Measurements from ENCODE around the gene ARHGEF28. TPM values are rescaled to one million over a fixed set of nuclear protein-coding genes. Genes with fewer than 3 reads are reported as not detected.

ARHGEF28 gene
- total RNA-seq, 1 donor from 2014 or later: 44.9 TPM

- Mint-ChIP-seq H3K4me1 (ENCODE audit: unreplicated experiment) (peaks cover 72% of the 10 kb centered on the region), H3K9me3 (ENCODE audit: unreplicated experiment) (no peaks in the 10 kb centered on the region), H3K36me3 (ENCODE audit: unreplicated experiment) (peaks cover 20% of the 10 kb centered on the region), H3K27me3 (ENCODE audit: unreplicated experiment) (no peaks in the 10 kb centered on the region), H3K27ac (ENCODE audit: unreplicated experiment) (peak overlapping the region; percentile 97), H3K4me3 (ENCODE audit: unreplicated experiment) (peak overlapping the region; percentile 51)
- no peak for DNase-seq (ENCODE audit: extremely low spot score, unreplicated experiment)
- TF ChIP-seq CTCF (IDR thresholded peaks at IDR 0.05): peak; percentile 16
Observed at GRCh38 chr5:73654819-73655318, 28.9 kb downstream of the ARHGEF28 start.

- Mint-ChIP-seq H3K36me3 (ENCODE audit: unreplicated experiment) (peaks cover 24% of the 10 kb centered on the region), H3K9me3 (ENCODE audit: unreplicated experiment) (peaks cover 4% of the 10 kb centered on the region), H3K27me3 (ENCODE audit: unreplicated experiment) (no peaks in the 10 kb centered on the region), H3K27ac (ENCODE audit: unreplicated experiment) (peak overlapping the region; percentile 97), H3K4me3 (ENCODE audit: unreplicated experiment) (peak overlapping the region; percentile 51), H3K4me1 (ENCODE audit: unreplicated experiment) (peaks cover 71% of the 10 kb centered on the region)
- no peak for TF ChIP-seq CTCF (IDR thresholded peaks at IDR 0.05)
- DNase-seq (ENCODE audit: extremely low spot score, unreplicated experiment): peak; percentile 86
Observed at GRCh38 chr5:73655521-73656160, 29.6 kb downstream of the ARHGEF28 start.

GRCh38 chr5:73661753-73662152, 35.8 kb downstream of the ARHGEF28 start:
- Mint-ChIP-seq H3K4me3 (ENCODE audit: unreplicated experiment) (no peak overlapping the region), H3K36me3 (ENCODE audit: unreplicated experiment) (peaks cover 23% of the 10 kb centered on the region), H3K9me3 (ENCODE audit: unreplicated experiment) (peaks cover 4% of the 10 kb centered on the region), H3K27ac (ENCODE audit: unreplicated experiment) (no peak overlapping the region), H3K27me3 (ENCODE audit: unreplicated experiment) (no peaks in the 10 kb centered on the region), H3K4me1 (ENCODE audit: unreplicated experiment) (peaks cover 40% of the 10 kb centered on the region)
- TF ChIP-seq CTCF (IDR thresholded peaks at IDR 0.05): no peak
- no peak for DNase-seq (ENCODE audit: extremely low spot score, unreplicated experiment)

- Mint-ChIP-seq H3K9me3 (ENCODE audit: unreplicated experiment) (peaks cover 4% of the 10 kb centered on the region), H3K4me3 (ENCODE audit: unreplicated experiment) (no peak overlapping the region), H3K36me3 (ENCODE audit: unreplicated experiment) (peaks cover 25% of the 10 kb centered on the region), H3K4me1 (ENCODE audit: unreplicated experiment) (peaks cover 32% of the 10 kb centered on the region), H3K27me3 (ENCODE audit: unreplicated experiment) (no peaks in the 10 kb centered on the region), H3K27ac (ENCODE audit: unreplicated experiment) (no peak overlapping the region)
- no peak for DNase-seq (ENCODE audit: extremely low spot score, unreplicated experiment)
- no peak for TF ChIP-seq CTCF (IDR thresholded peaks at IDR 0.05)
Observed at GRCh38 chr5:73663161-73663859, 37.3 kb downstream of the ARHGEF28 start.

- no peak for DNase-seq (ENCODE audit: extremely low spot score, unreplicated experiment)
- H3K4me3 Mint-ChIP-seq (ENCODE audit: unreplicated experiment): no peak overlapping the region
Observed at GRCh38 chr5:73663860-73664240, 37.9 kb downstream of the ARHGEF28 start.

More at GRCh38 chr5:73663860-73664240, 37.9 kb downstream of the ARHGEF28 start:
- peaks cover 23% of the 10 kb centered on the region for H3K36me3 Mint-ChIP-seq (ENCODE audit: unreplicated experiment)
- H3K27ac Mint-ChIP-seq (ENCODE audit: unreplicated experiment): no peak overlapping the region
- peaks cover 4% of the 10 kb centered on the region for H3K9me3 Mint-ChIP-seq (ENCODE audit: unreplicated experiment)
- H3K27me3 Mint-ChIP-seq (ENCODE audit: unreplicated experiment): no peaks in the 10 kb centered on the region
- peaks cover 35% of the 10 kb centered on the region for H3K4me1 Mint-ChIP-seq (ENCODE audit: unreplicated experiment)
- no peak for TF ChIP-seq CTCF (IDR thresholded peaks at IDR 0.05)

Measured in osteocyte (in vitro differentiated cells).